Testis (tissue), 2 donors: ENCODE measurements around the gene CARMIL3.

Experiments used
- CTCF ChIP-seq, 3 experiments: fragments of 450-650 bp in 2 of 3; fragments of 200-600 bp in 1 of 3; sonication (generic) in 1 of 3; IDR thresholded peaks; one replicate each; pipeline ENCODE4 v1.5.1; 2016 to 2019; ENCODE audit warnings: antibody characterized with exemption in 3 of 3, mild to moderate bottlenecking in 2 of 3, moderate library complexity in 1 of 3
- POLR2A ChIP-seq: fragments of 450-650 bp; IDR thresholded peaks from one replicate; pipeline ENCODE4 v1.6.1; 2017; ENCODE audit warnings: antibody characterized with exemption, mild to moderate bottlenecking, moderate library complexity

- TF ChIP-seq CTCF (IDR thresholded peaks at IDR 0.05) (no peak), POLR2A (no peak)
Observed at GRCh38 chr14:24115422-24116127, 63.8 kb downstream of the CARMIL3 start.
